ENCODE results near the gene SMYD3.

- TF ChIP-seq REST (IDR thresholded peaks at IDR 0.05; ENCODE audit: insufficient read depth in 1 of 2, low read depth in 2 of 2, low read length in 2 of 2) (no peak), POLR2AphosphoS5 (IDR thresholded peaks at IDR 0.05; ENCODE audit: low read depth, low read length) (no peak), TAF1 (IDR thresholded peaks at IDR 0.05; ENCODE audit: borderline replicate concordance, insufficient read depth, low read length) (no peak)
These were observed 61.6 kb downstream of the SMYD3 start for GRCh38 chr1:246445503-246445902.
